ENCODE data around the gene KIAA0825.

- TF ChIP-seq, protein P1, sequence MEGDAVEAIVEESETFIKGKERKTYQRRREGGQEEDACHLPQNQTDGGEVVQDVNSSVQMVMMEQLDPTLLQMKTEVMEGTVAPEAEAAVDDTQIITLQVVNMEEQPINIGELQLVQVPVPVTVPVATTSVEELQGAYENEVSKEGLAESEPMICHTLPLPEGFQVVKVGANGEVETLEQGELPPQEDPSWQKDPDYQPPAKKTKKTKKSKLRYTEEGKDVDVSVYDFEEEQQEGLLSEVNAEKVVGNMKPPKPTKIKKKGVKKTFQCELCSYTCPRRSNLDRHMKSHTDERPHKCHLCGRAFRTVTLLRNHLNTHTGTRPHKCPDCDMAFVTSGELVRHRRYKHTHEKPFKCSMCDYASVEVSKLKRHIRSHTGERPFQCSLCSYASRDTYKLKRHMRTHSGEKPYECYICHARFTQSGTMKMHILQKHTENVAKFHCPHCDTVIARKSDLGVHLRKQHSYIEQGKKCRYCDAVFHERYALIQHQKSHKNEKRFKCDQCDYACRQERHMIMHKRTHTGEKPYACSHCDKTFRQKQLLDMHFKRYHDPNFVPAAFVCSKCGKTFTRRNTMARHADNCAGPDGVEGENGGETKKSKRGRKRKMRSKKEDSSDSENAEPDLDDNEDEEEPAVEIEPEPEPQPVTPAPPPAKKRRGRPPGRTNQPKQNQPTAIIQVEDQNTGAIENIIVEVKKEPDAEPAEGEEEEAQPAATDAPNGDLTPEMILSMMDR (IDR thresholded peaks at IDR 0.05; ENCODE audit: low read depth, low read length, poor library complexity, severe bottlenecking): no peak
- TF ChIP-seq EZH2phosphoT487 (IDR thresholded peaks at IDR 0.05; ENCODE audit: borderline replicate concordance, low read length): no peak
These were observed 335.3 kb downstream of the KIAA0825 start for GRCh38 chr5:94283093-94283492.
